ENCODE data around the gene KLF11.
"Not testable (repeated sequence)": the region's sequence is repeated elsewhere in the genome, so short reads cannot be mapped to it uniquely, and the experiment has no call there.

KLF11 gene

DNA sequence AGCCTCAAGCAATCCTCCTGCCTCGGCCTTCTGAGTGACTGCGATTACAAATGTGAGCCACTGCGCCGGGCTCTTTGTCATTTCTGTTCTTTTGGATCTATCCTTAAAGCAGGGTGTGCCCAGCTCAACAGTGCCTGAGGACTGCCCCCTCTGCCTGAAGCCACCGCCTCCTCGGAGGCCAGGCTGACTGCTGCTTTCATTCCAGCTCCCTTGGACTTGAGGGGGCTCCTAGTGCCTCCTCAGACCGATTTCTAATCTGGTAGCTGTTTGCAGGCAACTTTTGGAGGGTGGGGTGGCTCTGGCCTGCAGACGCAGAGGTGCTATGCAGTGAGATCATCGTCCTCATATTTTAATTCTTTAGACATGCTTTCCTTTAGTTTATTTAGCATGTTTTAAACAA is 35.9 kb upstream of the KLF11 start:
- no peak overlapping the region for H3K4me3 ChIP-seq (ENCODE audit: low read depth, low read length)
- peak overlapping the region; percentile 63 for H3K27ac ChIP-seq
- no peaks in the 10 kb centered on the region for H3K27me3 ChIP-seq (ENCODE audit: insufficient read depth, low read depth, severe bottlenecking)
- peak; percentile 39 for DNase-seq
- H3K36me3 ChIP-seq = peaks cover 15% of the 10 kb centered on the region
- TF ChIP-seq, protein P1, sequence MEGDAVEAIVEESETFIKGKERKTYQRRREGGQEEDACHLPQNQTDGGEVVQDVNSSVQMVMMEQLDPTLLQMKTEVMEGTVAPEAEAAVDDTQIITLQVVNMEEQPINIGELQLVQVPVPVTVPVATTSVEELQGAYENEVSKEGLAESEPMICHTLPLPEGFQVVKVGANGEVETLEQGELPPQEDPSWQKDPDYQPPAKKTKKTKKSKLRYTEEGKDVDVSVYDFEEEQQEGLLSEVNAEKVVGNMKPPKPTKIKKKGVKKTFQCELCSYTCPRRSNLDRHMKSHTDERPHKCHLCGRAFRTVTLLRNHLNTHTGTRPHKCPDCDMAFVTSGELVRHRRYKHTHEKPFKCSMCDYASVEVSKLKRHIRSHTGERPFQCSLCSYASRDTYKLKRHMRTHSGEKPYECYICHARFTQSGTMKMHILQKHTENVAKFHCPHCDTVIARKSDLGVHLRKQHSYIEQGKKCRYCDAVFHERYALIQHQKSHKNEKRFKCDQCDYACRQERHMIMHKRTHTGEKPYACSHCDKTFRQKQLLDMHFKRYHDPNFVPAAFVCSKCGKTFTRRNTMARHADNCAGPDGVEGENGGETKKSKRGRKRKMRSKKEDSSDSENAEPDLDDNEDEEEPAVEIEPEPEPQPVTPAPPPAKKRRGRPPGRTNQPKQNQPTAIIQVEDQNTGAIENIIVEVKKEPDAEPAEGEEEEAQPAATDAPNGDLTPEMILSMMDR (IDR thresholded peaks at IDR 0.05; ENCODE audit: low read depth, low read length) = no peak
- no peaks in the 10 kb centered on the region for H3K9me3 ChIP-seq (ENCODE audit: severe bottlenecking)

DNA sequence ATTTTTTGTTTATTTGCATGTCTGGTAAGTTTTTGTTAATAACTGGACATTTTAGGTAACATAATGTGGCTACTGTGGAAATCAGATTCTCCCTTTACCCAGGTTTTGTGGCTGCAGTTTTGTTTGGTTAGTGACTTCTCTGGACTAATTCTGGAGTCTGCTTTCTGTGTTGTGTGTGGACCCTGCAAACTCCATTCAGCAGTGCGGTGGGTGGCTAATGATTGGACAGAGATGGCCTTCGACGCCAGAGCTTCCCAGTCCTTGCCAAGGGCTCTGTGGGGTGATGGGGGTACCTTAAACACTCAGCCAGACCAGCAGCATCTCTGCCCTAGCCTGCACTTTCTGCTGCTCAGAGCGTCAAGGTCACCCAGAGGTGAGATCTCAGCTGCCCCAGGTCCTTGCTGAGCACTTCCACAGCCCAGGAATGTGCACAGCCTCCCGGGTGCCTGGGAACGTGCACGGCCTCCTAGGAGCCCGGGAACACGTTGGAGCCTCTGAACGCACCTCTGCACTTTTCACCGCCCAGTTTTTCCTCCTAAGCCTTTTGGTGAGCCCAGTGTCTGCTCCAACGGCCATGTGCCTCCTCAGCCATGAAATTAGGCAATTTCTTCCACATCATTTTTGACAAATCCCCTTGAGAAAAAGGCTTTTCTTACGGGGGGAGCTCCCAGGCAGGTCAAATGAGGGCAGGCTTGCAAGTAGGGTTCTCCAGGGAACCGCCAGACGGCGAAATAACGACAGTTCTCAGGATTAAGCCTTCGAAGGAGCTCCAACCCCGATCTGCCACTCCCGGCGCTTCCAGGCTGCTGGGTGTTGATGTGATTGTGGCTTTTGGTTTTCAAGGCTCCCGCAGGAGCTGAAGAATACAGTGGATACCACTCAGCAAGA is 35.2 kb upstream of the KLF11 start:
- Histone ChIP-seq H3K9me3 (ENCODE audit: severe bottlenecking) (no peaks in the 10 kb centered on the region), H3K27me3 (ENCODE audit: insufficient read depth, low read depth, severe bottlenecking) (no peaks in the 10 kb centered on the region), H3K36me3 (peaks cover 9% of the 10 kb centered on the region), H3K27ac (peak overlapping the region; percentile 63), H3K4me3 (ENCODE audit: low read depth, low read length) (peak overlapping the region; percentile 22)
- DNase-seq = peak; percentile 95
- TF ChIP-seq, protein P1 (IDR thresholded peaks at IDR 0.05; ENCODE audit: low read depth, low read length) = peak; percentile 72

DNA sequence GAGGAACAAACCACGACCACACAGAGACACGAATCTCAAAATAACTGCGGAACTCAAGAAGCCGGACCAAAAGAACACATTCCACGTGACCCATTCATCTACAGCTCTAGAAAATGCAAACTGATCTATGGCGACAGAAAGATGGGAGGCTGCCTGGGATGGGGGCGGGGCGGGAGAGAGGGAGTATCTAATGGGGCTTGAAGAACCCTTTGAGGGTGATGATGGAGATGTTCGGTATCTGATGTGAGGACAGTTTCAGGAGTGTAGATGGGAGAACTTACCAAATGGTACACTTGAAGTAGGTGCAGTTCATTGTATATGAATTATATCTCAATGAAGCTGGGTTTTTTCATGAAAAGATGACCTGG is 34.6 kb upstream of the KLF11 start:
- Histone ChIP-seq H3K27me3 (ENCODE audit: insufficient read depth, low read depth, severe bottlenecking) (no peaks in the 10 kb centered on the region), H3K4me3 (ENCODE audit: low read depth, low read length) (peak overlapping the region; percentile 22), H3K36me3 (peaks cover 3% of the 10 kb centered on the region), H3K27ac (peak overlapping the region; percentile 63), H3K9me3 (ENCODE audit: severe bottlenecking) (no peaks in the 10 kb centered on the region)
- TF ChIP-seq, protein P1 (IDR thresholded peaks at IDR 0.05; ENCODE audit: low read depth, low read length) = no peak
- peak; percentile 69 for DNase-seq

DNA sequence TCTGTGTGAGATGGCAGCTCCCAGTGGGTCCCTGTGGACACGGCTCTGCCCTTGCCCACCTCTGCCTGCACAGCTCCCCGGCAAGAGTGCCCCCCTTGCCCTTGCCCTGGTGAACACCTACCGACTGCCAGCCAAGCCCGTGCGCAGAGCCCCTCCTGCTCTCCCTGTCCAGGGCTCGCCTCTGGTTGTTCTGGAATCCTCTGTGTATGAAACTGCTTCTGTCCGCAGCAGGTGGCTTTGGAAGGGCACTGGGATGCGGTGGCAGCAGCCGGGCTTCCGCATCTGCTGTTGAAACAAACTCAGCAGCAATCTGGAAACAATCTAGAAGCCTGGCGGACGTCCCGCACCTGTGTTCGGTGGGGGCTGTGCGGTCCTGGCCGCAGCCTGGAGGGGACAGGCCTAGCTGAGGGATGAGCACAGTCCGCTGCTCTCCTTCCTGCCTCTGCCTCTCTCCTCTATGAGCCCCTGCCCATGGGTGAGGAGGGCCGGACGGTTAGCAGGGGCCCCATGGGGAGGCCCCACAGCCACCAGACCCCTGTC is 34.0 kb upstream of the KLF11 start:
- H3K9me3 ChIP-seq (ENCODE audit: severe bottlenecking) = no peaks in the 10 kb centered on the region
- H3K36me3 ChIP-seq = peaks cover 3% of the 10 kb centered on the region; the same call in 1 of the 2 replicates
- no peaks in the 10 kb centered on the region for H3K27me3 ChIP-seq (ENCODE audit: insufficient read depth, low read depth, severe bottlenecking)
- peak; percentile 8 for DNase-seq
- H3K27ac ChIP-seq = peak overlapping the region; percentile 63
- TF ChIP-seq, protein P1 (IDR thresholded peaks at IDR 0.05; ENCODE audit: low read depth, low read length) = no peak
- H3K4me3 ChIP-seq (ENCODE audit: low read depth, low read length) = no peak overlapping the region

DNA sequence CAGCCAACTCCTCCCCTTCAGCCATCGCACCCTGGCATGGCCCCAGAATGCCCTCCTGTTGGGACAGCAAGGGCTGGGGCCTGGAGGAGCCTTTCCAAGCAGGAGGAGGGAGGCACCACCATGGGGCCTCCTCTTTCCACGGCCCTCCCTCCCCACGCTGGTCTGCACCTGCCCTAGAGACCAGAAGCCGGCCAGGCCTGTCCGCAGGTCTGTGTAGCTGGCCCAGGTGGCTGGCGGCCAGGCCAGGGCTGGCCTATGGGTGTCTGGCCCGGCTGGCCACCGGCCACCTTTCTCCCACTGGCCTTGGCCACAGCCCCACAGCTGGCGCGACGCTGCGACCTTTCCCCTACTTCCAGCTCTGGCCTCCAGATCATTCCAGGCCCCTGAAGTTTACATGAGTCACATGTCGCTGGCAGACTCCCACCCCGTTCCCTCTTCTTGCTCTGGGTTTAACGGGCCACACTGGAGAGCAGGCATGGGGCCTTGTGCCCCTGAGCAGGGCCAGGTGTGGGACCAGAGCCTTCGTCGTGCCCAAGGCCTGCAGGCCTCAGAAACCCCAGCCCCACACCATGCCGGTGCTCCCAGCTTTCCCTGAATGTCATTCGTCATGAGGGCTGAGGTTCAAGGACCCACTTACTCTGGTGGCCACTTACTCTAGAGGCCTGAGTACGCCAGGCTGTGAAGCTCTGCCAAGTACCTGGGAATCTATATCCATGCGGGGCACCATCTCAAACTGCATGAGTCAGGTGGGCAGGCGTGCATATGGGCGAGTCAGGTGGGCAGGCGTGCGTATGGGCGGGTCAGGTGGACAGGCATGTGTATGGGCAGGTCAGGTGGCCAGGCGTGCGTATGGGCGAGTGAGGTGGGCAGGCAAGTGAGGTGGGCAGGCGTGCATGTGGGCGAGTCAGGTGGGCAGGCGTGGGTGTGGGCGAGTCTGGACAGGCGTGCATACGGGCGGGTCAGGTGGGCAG is 33.3 kb upstream of the KLF11 start:
- peak; percentile 8 for DNase-seq
- Histone ChIP-seq H3K9me3 (ENCODE audit: severe bottlenecking) (no peaks in the 10 kb centered on the region), H3K36me3 (peaks cover 3% of the 10 kb centered on the region; the same call in 1 of the 2 replicates), H3K27me3 (ENCODE audit: insufficient read depth, low read depth, severe bottlenecking) (no peaks in the 10 kb centered on the region), H3K4me3 (ENCODE audit: low read depth, low read length) (no peak overlapping the region), H3K27ac (peak overlapping the region; percentile 63; the same call in 1 of the 2 replicates)
- TF ChIP-seq, protein P1 (IDR thresholded peaks at IDR 0.05; ENCODE audit: low read depth, low read length) = no peak

DNA sequence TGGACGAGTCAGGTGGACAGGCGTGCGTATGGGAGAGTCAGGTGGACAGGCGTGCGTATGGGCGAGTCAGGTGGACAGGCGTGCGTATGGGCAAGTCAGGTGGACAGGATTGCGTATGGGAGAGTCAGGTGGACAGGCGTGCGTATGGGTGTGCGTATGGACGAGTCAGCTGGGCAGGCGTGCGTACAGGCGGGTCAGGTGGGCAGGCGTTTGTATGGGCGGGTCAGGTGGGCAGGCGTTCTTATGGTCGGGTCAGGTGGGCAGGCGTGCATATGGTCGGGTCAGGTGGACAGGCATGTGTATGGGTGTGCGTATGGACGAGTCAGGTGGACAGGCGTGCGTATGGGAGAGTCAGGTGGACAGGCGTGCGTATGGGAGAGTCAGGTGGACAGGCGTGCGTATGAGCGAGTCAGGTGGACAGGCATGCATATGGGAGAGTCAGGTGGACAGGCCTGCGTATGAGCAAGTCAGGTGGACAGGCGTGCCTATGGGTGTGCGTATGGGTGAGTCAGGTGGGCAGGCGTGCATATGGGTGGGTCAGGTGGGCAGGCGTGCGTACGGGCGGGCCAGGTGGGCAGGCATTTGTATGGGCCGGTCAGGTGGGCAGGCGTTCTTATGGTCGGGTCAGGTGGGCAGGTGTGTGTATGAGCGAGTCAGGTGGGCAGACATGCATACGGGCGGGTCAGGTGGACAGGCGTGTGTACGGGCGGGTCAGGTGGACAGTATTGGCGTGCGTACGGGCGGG is 32.3 kb upstream of the KLF11 start:
- not testable (repeated sequence) for H3K27ac ChIP-seq; H3K36me3 ChIP-seq; DNase-seq; H3K27me3 ChIP-seq (ENCODE audit: insufficient read depth, low read depth, severe bottlenecking); H3K9me3 ChIP-seq (ENCODE audit: severe bottlenecking); H3K4me3 ChIP-seq (ENCODE audit: low read depth, low read length)

DNA sequence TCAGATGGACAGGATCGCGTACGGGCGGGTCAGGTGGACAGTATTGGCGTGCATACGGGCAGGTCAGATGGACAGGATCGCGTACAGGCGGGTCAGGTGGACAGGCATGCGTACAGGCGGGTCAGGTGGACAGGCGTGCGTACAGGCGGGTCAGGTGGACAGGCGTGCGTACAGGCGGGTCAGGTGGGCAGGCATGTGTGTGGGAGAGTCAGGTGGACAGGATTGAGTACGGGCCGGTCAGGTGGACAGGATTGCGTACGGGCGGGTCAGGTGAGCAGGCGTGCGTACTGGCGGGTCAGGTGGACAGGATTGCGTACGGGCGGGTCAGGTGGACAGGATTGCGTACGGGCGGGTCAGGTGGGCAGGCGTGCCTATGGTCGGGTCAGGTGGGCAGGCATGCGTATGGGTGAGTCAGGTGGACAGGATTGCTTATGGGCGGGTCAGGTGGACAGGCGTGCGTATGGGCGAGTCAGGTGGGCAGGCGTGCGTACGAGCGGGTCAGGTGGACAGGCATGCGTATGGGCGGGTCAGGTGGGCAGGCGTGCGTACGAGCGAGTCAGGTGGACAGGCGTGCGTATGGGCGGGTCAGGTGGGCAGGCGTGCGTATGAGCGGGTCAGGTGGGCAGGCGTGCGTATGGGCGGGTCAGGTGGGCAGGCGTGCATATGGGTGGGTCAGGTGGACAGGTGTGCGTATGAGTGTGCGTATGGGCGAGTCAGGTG is 31.6 kb upstream of the KLF11 start:
- not testable (repeated sequence) for H3K4me3 ChIP-seq (ENCODE audit: low read depth, low read length); H3K27me3 ChIP-seq (ENCODE audit: insufficient read depth, low read depth, severe bottlenecking); DNase-seq; H3K9me3 ChIP-seq (ENCODE audit: severe bottlenecking); H3K36me3 ChIP-seq; H3K27ac ChIP-seq

Data from WERI-Rb-1 (cell line).